ENCODE results near the gene TPSG1.

GRCh38 chr16:1263591-1264344 is 38.7 kb upstream of the TPSG1 start:
- no peak for TF ChIP-seq CTCF (IDR thresholded peaks at IDR 0.05)
- no peak for TF ChIP-seq POLR2A (IDR thresholded peaks at IDR 0.05)

Measured in stomach (tissue), 4 donors.